ENCODE measurements around the gene SLC16A1. TPM values are rescaled to one million over a fixed set of nuclear protein-coding genes. Genes with fewer than 3 reads are reported as not detected.

SLC16A1 gene
- total RNA-seq, 1 experiment from 2014 or later: 116 TPM

GRCh38 chr1:112906150-112906698 lies 49.8 kb downstream of the SLC16A1 start:
- DNase-seq (peak; percentile 15), ATAC-seq (peak; percentile 8; the same call in 1 of the 2 replicates)
- H3K9ac ChIP-seq (ENCODE audit: low read length): no peak overlapping the region
- H2AFZ ChIP-seq (ENCODE audit: low read length): no peak overlapping the region
- POLR2A ChIA-PET (ENCODE audit: unreplicated experiment): no interaction called here
- H3K9me2 ChIP-seq (replicated peaks; ENCODE audit: low read length): no peaks in the 10 kb centered on the region
- H4K20me1 ChIP-seq (ENCODE audit: low read length): no peaks in the 10 kb centered on the region
- no TSS peak for BruUV-seq (replicated peaks)
- H3K4me3 ChIP-seq (ENCODE audit: low read length): peak overlapping the region; percentile 28; the same call in 1 of the 2 replicates
- peak overlapping the region; percentile 88 for H3K27ac ChIP-seq (ENCODE audit: low read length)
- CTCF ChIA-PET: interaction anchor here (0.6 to 1.5 kb wide), 3 partner anchors 136 to 515 kb away, joined by 3 to 4 read pairs (median 3); partner anchors contain the start of gene LRIG2
- intact Hi-C loops (cut with micrococcal nuclease): loop anchor here (2.0 kb wide), 1 partner anchor 49 kb away; no protein-coding TSS in a partner anchor
- H3K79me2 ChIP-seq (ENCODE audit: low read length): peaks cover 4% of the 10 kb centered on the region; the same call in 1 of the 2 replicates
- peaks cover 15% of the 10 kb centered on the region for H3F3A ChIP-seq (ENCODE audit: low read length, unreplicated experiment)
- peaks cover 40% of the 10 kb centered on the region for H3K4me1 ChIP-seq (ENCODE audit: insufficient read depth, low read length)
- no peaks in the 10 kb centered on the region for H3K9me3 ChIP-seq (ENCODE audit: low read length)
- no peaks in the 10 kb centered on the region for H3K27me3 ChIP-seq (ENCODE audit: low read length)
- TF ChIP-seq CTCF (conservative IDR thresholded peaks at IDR 0.05; ENCODE audit: low read depth, low read length) (no peak), EZH2 (IDR thresholded peaks at IDR 0.05; ENCODE audit: low read length, unreplicated experiment) (no peak), EZH2phosphoT487 (IDR thresholded peaks at IDR 0.05; ENCODE audit: borderline replicate concordance, low read length) (no peak)
- H3K36me3 ChIP-seq (ENCODE audit: low read depth, low read length): peaks cover 9% of the 10 kb centered on the region; the same call in 1 of the 2 replicates
- peak overlapping the region; percentile 76 for H3K4me2 ChIP-seq (ENCODE audit: low read length)

- H3F3A ChIP-seq (ENCODE audit: low read length, unreplicated experiment): peaks cover 15% of the 10 kb centered on the region
- peak overlapping the region; percentile 76 for H3K4me2 ChIP-seq (ENCODE audit: low read length)
- DNase-seq (peak; percentile 67), ATAC-seq (peak; percentile 41)
- CTCF ChIA-PET: interaction anchor here (0.6 to 1.5 kb wide), 4 partner anchors 29 to 515 kb away, joined by 3 to 4 read pairs (median 3); partner anchors contain the start of gene LRIG2
- H4K20me1 ChIP-seq (ENCODE audit: low read length): no peaks in the 10 kb centered on the region
- intact Hi-C loops (cut with micrococcal nuclease): loop anchor here (2.0 kb wide), 1 partner anchor 49 kb away; no protein-coding TSS in a partner anchor
- H3K79me2 ChIP-seq (ENCODE audit: low read length): peaks cover under 1% of the 10 kb centered on the region; the same call in 1 of the 2 replicates
- H2AFZ ChIP-seq (ENCODE audit: low read length): peak overlapping the region; percentile 3; the same call in 1 of the 2 replicates
- peak overlapping the region; percentile 35 for H3K9ac ChIP-seq (ENCODE audit: low read length)
- no peaks in the 10 kb centered on the region for H3K9me2 ChIP-seq (replicated peaks; ENCODE audit: low read length)
- no peak for TF ChIP-seq EZH2 (IDR thresholded peaks at IDR 0.05; ENCODE audit: low read length, unreplicated experiment)
- TF ChIP-seq EZH2phosphoT487 (IDR thresholded peaks at IDR 0.05; ENCODE audit: borderline replicate concordance, low read length): no peak
- TF ChIP-seq CTCF (conservative IDR thresholded peaks at IDR 0.05; ENCODE audit: low read depth, low read length): no peak
- H3K36me3 ChIP-seq (ENCODE audit: low read depth, low read length): peaks cover 3% of the 10 kb centered on the region; the same call in 1 of the 2 replicates
- no peaks in the 10 kb centered on the region for H3K9me3 ChIP-seq (ENCODE audit: low read length)
- H3K4me1 ChIP-seq (ENCODE audit: insufficient read depth, low read length): peaks cover 40% of the 10 kb centered on the region
- H3K4me3 ChIP-seq (ENCODE audit: low read length): peak overlapping the region; percentile 28
- peak overlapping the region; percentile 88 for H3K27ac ChIP-seq (ENCODE audit: low read length)
- TSS peak; percentile 77 for BruUV-seq (replicated peaks)
- H3K27me3 ChIP-seq (ENCODE audit: low read length): no peaks in the 10 kb centered on the region
- POLR2A ChIA-PET (ENCODE audit: unreplicated experiment): no interaction called here
These were observed 50.4 kb downstream of the SLC16A1 start for GRCh38 chr1:112905395-112906149.
